ENCODE results near the gene COX6A1.
"Not testable (repeated sequence)": the region's sequence is repeated elsewhere in the genome, so short reads cannot be mapped to it uniquely, and the experiment has no call there.

The COX6A1 gene

DNA sequence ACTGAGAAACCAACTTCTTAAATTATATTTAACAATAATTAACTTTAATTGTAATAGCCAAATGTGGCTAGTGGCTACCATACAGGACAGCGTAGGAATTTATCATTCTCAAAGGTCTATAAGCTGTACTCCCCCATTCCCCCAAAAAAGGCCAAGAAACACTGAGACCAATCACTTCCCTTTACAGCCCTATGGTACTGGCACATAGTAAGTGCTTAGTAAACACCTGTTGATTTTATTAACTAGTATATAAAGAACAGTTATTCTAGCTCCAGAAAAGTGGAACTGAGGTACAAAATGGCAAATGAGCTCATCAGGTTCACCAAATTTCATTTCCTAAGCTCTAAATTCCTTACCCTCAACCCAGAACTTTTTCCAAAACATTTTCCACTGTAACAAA lies 37.7 kb downstream of the COX6A1 start:
- no peak for DNase-seq (ENCODE audit: extremely low read depth, low read depth)
- no peak for TF ChIP-seq CTCF (IDR thresholded peaks at IDR 0.05; ENCODE audit: low read depth, low read length)

DNA sequence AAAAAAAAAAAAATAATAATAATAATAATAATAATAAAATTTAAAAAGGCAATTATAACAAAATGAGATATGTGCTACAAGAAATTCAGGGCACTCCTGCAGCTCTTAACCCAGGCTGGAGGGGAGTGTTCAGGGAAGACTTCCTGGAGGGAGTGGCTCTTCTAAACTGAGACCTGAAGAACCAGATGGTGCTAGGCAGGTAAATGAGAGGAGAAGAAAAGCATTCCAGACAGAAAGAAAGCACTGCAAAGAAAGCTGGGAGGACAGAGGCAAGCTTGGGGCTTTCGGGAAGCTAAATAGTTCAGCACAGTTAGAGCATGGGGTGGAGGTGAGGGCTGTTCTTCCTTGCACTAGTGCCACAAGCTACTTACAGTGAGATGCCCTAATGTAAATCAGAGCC lies 41.5 kb downstream of the COX6A1 start:
- DNase-seq (ENCODE audit: extremely low read depth, low read depth) = no peak
- no peak for TF ChIP-seq CTCF (IDR thresholded peaks at IDR 0.05; ENCODE audit: low read depth, low read length)

GRCh38 chr12:120480211-120480610 lies 42.3 kb downstream of the COX6A1 start:
- no peak for DNase-seq (ENCODE audit: extremely low read depth, low read depth)
- TF ChIP-seq CTCF (IDR thresholded peaks at IDR 0.05; ENCODE audit: low read depth, low read length) = no peak

- no peak for TF ChIP-seq CTCF (IDR thresholded peaks at IDR 0.05; ENCODE audit: low read depth, low read length)
- DNase-seq (ENCODE audit: extremely low read depth, low read depth) = no peak
Observed at GRCh38 chr12:120481022-120481767, 43.3 kb downstream of the COX6A1 start.

- TF ChIP-seq CTCF (IDR thresholded peaks at IDR 0.05; ENCODE audit: low read depth, low read length) = no peak
- DNase-seq (ENCODE audit: extremely low read depth, low read depth) = no peak
Observed at GRCh38 chr12:120483621-120484020, 45.7 kb downstream of the COX6A1 start.

GRCh38 chr12:120485961-120486881 lies 48.3 kb downstream of the COX6A1 start:
- DNase-seq (ENCODE audit: extremely low read depth, low read depth) = no peak
- TF ChIP-seq CTCF (IDR thresholded peaks at IDR 0.05; ENCODE audit: low read depth, low read length) = no peak

DNA sequence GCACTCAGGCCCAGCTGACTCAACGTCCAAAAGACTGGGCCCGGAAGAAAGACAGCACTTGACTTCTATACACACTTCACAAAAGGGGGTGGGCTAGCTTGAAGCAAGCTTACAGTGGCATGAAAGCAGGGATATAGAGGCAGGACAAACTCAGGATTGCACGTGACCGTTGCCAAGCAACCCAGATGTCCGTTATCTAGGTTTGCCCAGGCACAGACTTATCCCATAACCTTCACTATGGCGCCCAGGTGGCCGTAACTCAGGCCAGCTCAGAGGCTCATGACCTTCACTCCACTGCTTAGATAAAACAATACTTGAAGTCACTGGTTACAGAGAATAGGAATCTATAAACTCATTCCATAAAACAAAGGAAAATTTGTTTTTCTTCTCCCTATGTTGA lies 49.6 kb downstream of the COX6A1 start:
- not testable (repeated sequence) for DNase-seq (ENCODE audit: extremely low read depth, low read depth)
